B cell (primary cell): Measurements from ENCODE around the gene SLC28A3. TPM values are rescaled to one million over a fixed set of nuclear protein-coding genes. Genes with fewer than 3 reads are reported as not detected.

ENCODE experiments used
- ATAC-seq: fragments of 200-7000 bp; cut with Tn5 transposase; one replicate; pipeline ENCODE4 v1.10.0; 2021; ENCODE audit warnings: low read depth, mild to moderate bottlenecking, moderate number of reproducible peaks, moderate library complexity
- CTCF ChIA-PET: fragments of 350-600 bp; sonication (Branson Sonifier 250); formaldehyde crosslinking; loops from one replicate; lab custom pipeline; 2021; ENCODE audit warnings: antibody characterized with exemption, inconsistent platforms; lab: Charles Lee
- POLR2A ChIA-PET: fragments of 350-600 bp; sonication (Branson Sonifier 250); formaldehyde crosslinking; loops from one replicate; lab custom pipeline; 2021; ENCODE audit warnings: antibody characterized with exemption; lab: Charles Lee
- DNase-seq: peaks from one replicate; pipeline ENCODE4 v3.0.0; 2013
- H2AFZ ChIP-seq: 2 replicates; pipeline ENCODE4 v1.6.1; 2012; ENCODE audit warnings: mild to moderate bottlenecking, low read depth, low read length; ENCODE audit not compliant: insufficient read depth, poor library complexity, severe bottlenecking
- H3K27ac ChIP-seq, 2 donors: 1 replicate in 1 of 2; 2 replicates in 1 of 2; pipeline ENCODE4 v1.5.1; 2012 to 2013; ENCODE audit warnings: low read length in 2 of 2, mild to moderate bottlenecking in 2 of 2, moderate library complexity in 1 of 2
- H3K27me3 ChIP-seq, 4 experiments: fragments of 200-600 bp in 1 of 4; sonication (generic) in 1 of 4; replicated peaks in 1 of 4; 1 replicate in 2 of 4; 2 replicates in 2 of 4; pipeline versions ENCODE4 v1.6.1 to v1.7.0; 2013 to 2016; ENCODE audit warnings: low read length in 3 of 4, mild to moderate bottlenecking in 2 of 4, mixed read lengths in 1 of 4, moderate library complexity in 1 of 4; ENCODE audit not compliant: insufficient read depth in 4 of 4, control insufficient read depth in 3 of 4; ENCODE audit errors: control extremely low read depth in 1 of 4
- H3K36me3 ChIP-seq, 2 experiments: replicated peaks in 1 of 2; 1 replicate in 1 of 2; 2 replicates in 1 of 2; pipeline versions ENCODE4 v1.6.1 to v1.7.1; 2013; ENCODE audit warnings: low read length in 1 of 2; ENCODE audit not compliant: insufficient read depth in 2 of 2, control insufficient read depth in 1 of 2; ENCODE audit errors: control extremely low read depth in 1 of 2, extremely low read depth in 1 of 2
- H3K4me1 ChIP-seq, 2 donors: fragments of 200-600 bp in 1 of 2; sonication (generic) in 1 of 2; 1 replicate in 1 of 2; 2 replicates in 1 of 2; pipeline versions ENCODE4 v1.5.1 to v1.6.1; 2013 to 2017; ENCODE audit warnings: low read length in 2 of 2; ENCODE audit not compliant: control insufficient read depth in 2 of 2, insufficient read depth in 2 of 2
- H3K4me2 ChIP-seq: replicated peaks from 2 replicates; pipeline ENCODE3; 2012; ENCODE audit warnings: mild to moderate bottlenecking, low read depth, low read length; ENCODE audit not compliant: poor library complexity, severe bottlenecking
- H3K4me3 ChIP-seq, 5 experiments: fragments of 200-600 bp in 1 of 5; sonication (generic) in 1 of 5; 1 replicate in 3 of 5; 2 replicates in 2 of 5; pipeline versions ENCODE4 v1.5.1 to v1.7.0; 2011 to 2016; ENCODE audit warnings: low read length in 4 of 5, mild to moderate bottlenecking in 4 of 5, low read depth in 2 of 5, control low read depth in 1 of 5, moderate library complexity in 1 of 5; ENCODE audit not compliant: insufficient read depth in 1 of 5; ENCODE audit errors: control extremely low read depth in 1 of 5, extremely low read depth in 1 of 5
- H3K79me2 ChIP-seq: fragments of 200-600 bp; sonication (generic); one replicate; pipeline ENCODE4 v1.6.0; 2016; ENCODE audit warnings: low read length; ENCODE audit not compliant: control insufficient read depth, insufficient read depth
- H3K9ac ChIP-seq: fragments of 200-600 bp; sonication (generic); 2 replicates; pipeline ENCODE4 v1.6.1; 2017; ENCODE audit warnings: mild to moderate bottlenecking, low read length, moderate library complexity
- H3K9me3 ChIP-seq, 3 donors: one replicate each; pipeline versions ENCODE4 v1.6.1 to v1.7.1; 2013; ENCODE audit warnings: low read length in 2 of 3; ENCODE audit not compliant: control insufficient read depth in 2 of 3, insufficient read depth in 1 of 3; ENCODE audit errors: control extremely low read depth in 1 of 3
- H4K20me1 ChIP-seq: 2 replicates; pipeline ENCODE4 v1.6.0; 2012; ENCODE audit warnings: mild to moderate bottlenecking, low read length; ENCODE audit not compliant: insufficient read depth, control insufficient read depth, poor library complexity, severe bottlenecking
- H3K27ac Mint-ChIP-seq: one replicate; pipeline ENCODE4 v1.8.0; 2021; ENCODE audit warnings: mixed read lengths
- H3K27me3 Mint-ChIP-seq: one replicate; pipeline ENCODE4 v1.8.0; 2021; ENCODE audit warnings: mixed read lengths
- H3K4me1 Mint-ChIP-seq: one replicate; pipeline ENCODE4 v1.8.0; 2021; ENCODE audit warnings: mixed read lengths
- H3K4me3 Mint-ChIP-seq: one replicate; pipeline ENCODE4 v1.8.0; 2021; ENCODE audit warnings: mixed read lengths
- H3K9me3 Mint-ChIP-seq: one replicate; pipeline ENCODE4 v1.8.0; 2022; ENCODE audit warnings: mixed read lengths; ENCODE audit not compliant: insufficient read depth
- EZH2 ChIP-seq: IDR thresholded peaks from 2 replicates; pipeline ENCODE4 v1.6.1; 2012; ENCODE audit warnings: borderline replicate concordance, low read depth, mild to moderate bottlenecking, moderate library complexity, low read length; ENCODE audit not compliant: insufficient read depth, poor library complexity, severe bottlenecking
- WGBS: methylation state at CpG from one replicate; pipeline ENCODE4 v1.1.5; 2013; ENCODE audit warnings: missing lambda C conversion rate; ENCODE audit not compliant: insufficient coverage; 5-methylcytosine and 5-hydroxymethylcytosine counted together
- intact Hi-C: fragments of 100-400 bp; cut with micrococcal nuclease; formaldehyde crosslinking; loops from one replicate; pipeline ENCODE4 v1.10.0; 2022
- polyA plus RNA-seq: library from polyadenylated mRNA; depleted of rRNA; stranded (reverse); fragments of >200 nt; gene quantifications from 2 replicates; pipeline ENCODE4 v1.2.3, GENCODE V29; 2012
- total RNA-seq, 2 donors: library from RNA; stranded (reverse); fragments of 120-200 nt in 1 of 2; gene quantifications; 1 replicate in 1 of 2; 2 replicates in 1 of 2; pipeline versions ENCODE4 v1.2.3 to v1.2.4, GENCODE V29; 2013 to 2022
- TF ChIP-seq, protein P1 (sequence below): fragments of 200-600 bp; IDR thresholded peaks from one replicate; pipeline ENCODE4 v1.8.0; 2022; ENCODE audit warnings: antibody characterized with exemption, mild to moderate bottlenecking

SLC28A3 gene
- total and polyA plus RNA-seq, 2 donors (not counting 1 experiment from before 2014, with no cell fraction given) = not detected

DNA sequence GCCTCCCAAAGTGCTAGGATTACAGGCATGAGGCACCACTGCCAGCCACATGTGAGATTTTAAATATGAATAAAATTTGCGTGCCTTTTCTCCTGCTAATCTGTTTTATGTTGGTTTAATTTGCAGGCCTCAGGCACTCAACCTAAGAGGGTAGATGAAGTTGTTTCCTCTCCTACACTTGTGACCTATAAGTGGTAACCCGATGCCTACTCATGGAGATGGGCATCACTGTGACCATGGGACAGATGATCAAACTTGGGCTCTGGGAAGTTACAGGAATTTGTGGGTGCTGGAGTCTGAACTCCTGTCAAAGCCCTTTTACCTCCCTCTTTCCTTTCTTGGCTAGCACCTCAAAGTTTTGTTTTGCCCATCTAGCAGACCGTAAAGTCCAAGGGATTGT is 1.1 kb downstream of the SLC28A3 start:
- CTCF ChIA-PET = no interaction called here
- no peaks in the 10 kb centered on the region for H3K9me3 ChIP-seq
- H3K4me1 Mint-ChIP-seq = no peaks in the 10 kb centered on the region

DNA sequence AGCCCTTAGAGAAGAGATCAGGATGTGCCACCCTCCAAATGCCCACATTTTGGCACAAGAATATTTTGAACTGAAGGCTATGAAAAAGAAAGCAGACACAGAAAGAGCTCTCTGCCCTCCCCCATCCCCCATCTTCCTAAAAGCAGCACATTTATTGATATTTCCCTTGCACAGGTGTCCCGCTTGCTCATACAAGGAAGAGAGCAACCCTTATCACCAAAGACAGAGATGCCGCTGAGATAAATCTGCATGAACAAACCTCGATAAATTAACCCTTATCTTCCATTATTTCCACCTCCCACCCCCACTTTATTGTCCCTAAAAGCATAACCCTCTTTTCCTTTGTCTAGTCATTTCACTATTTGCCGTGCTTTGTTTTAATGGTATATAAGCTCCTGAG is 1.8 kb downstream of the SLC28A3 start:
- Histone ChIP-seq H3K36me3 (no peaks in the 10 kb centered on the region), H3K4me1 (no peaks in the 10 kb centered on the region), H3K9ac (no peak overlapping the region), H3K27me3 (no peaks in the 10 kb centered on the region), H3K4me3 (no peak overlapping the region), H4K20me1 (no peaks in the 10 kb centered on the region), H2AFZ (no peak overlapping the region), H3K27ac (no peak overlapping the region), H3K4me2 (no peak overlapping the region), H3K9me3 (no peaks in the 10 kb centered on the region), H3K79me2 (no peaks in the 10 kb centered on the region)
- TF ChIP-seq, protein P1, sequence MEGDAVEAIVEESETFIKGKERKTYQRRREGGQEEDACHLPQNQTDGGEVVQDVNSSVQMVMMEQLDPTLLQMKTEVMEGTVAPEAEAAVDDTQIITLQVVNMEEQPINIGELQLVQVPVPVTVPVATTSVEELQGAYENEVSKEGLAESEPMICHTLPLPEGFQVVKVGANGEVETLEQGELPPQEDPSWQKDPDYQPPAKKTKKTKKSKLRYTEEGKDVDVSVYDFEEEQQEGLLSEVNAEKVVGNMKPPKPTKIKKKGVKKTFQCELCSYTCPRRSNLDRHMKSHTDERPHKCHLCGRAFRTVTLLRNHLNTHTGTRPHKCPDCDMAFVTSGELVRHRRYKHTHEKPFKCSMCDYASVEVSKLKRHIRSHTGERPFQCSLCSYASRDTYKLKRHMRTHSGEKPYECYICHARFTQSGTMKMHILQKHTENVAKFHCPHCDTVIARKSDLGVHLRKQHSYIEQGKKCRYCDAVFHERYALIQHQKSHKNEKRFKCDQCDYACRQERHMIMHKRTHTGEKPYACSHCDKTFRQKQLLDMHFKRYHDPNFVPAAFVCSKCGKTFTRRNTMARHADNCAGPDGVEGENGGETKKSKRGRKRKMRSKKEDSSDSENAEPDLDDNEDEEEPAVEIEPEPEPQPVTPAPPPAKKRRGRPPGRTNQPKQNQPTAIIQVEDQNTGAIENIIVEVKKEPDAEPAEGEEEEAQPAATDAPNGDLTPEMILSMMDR = no peak
- no peak for TF ChIP-seq EZH2
- ChIA-PET CTCF (no interaction called here), POLR2A (no interaction called here)
- ATAC-seq (no peak), DNase-seq (no peak)
- H3K27me3 Mint-ChIP-seq = peaks cover 11% of the 10 kb centered on the region
- no peaks in the 10 kb centered on the region for H3K9me3 Mint-ChIP-seq
- WGBS = 90% methylated on average over 3 of the region's 4 CpGs
- H3K27ac Mint-ChIP-seq = no peak overlapping the region
- no peak overlapping the region for H3K4me3 Mint-ChIP-seq
- H3K4me1 Mint-ChIP-seq = no peaks in the 10 kb centered on the region
- intact Hi-C loops = no loop called here

More for the DNA sequence above, 1.1 kb downstream of the SLC28A3 start:
- intact Hi-C loops = no loop called here
- no peaks in the 10 kb centered on the region for H3K36me3 ChIP-seq
- no peaks in the 10 kb centered on the region for H3K27me3 ChIP-seq
- H3K79me2 ChIP-seq = no peaks in the 10 kb centered on the region
- no peak overlapping the region for H3K4me3 Mint-ChIP-seq
- ATAC-seq (no peak), DNase-seq (no peak)
- H3K9ac ChIP-seq = no peak overlapping the region
- no peaks in the 10 kb centered on the region for H3K4me1 ChIP-seq
- no peaks in the 10 kb centered on the region for H4K20me1 ChIP-seq
- H2AFZ ChIP-seq = no peak overlapping the region
- TF ChIP-seq EZH2 = no peak
- TF ChIP-seq, protein P1 = no peak
- peaks cover 11% of the 10 kb centered on the region for H3K27me3 Mint-ChIP-seq
- H3K4me2 ChIP-seq = no peak overlapping the region
- H3K9me3 Mint-ChIP-seq = no peaks in the 10 kb centered on the region
- no CpG with 5 or more reads among the region's 3 CpGs for WGBS
- H3K27ac ChIP-seq = no peak overlapping the region
- no peak overlapping the region for H3K27ac Mint-ChIP-seq
- no peak overlapping the region for H3K4me3 ChIP-seq
- POLR2A ChIA-PET = no interaction called here
